AG09309 (cell line): Measurements from ENCODE around the gene L2HGDH.

Experiments used
- DNase-seq: peaks from one replicate; pipeline ENCODE4 v3.0.0-alpha.2; 2010; ENCODE audit warnings: low read depth
- H3K4me3 ChIP-seq: 2 replicates; pipeline ENCODE4 v1.5.1; 2011; ENCODE audit warnings: mild to moderate bottlenecking, low read depth, low read length, moderate library complexity; ENCODE audit not compliant: control insufficient read depth
- TF ChIP-seq, protein P1 (sequence below): IDR thresholded peaks from 2 replicates; pipeline ENCODE4 v1.5.1; 2011; ENCODE audit warnings: mild to moderate bottlenecking, low read depth, low read length, inconsistent platforms; ENCODE audit not compliant: insufficient read depth, control insufficient read depth; ENCODE audit errors: missing control alignments

The L2HGDH gene

DNA sequence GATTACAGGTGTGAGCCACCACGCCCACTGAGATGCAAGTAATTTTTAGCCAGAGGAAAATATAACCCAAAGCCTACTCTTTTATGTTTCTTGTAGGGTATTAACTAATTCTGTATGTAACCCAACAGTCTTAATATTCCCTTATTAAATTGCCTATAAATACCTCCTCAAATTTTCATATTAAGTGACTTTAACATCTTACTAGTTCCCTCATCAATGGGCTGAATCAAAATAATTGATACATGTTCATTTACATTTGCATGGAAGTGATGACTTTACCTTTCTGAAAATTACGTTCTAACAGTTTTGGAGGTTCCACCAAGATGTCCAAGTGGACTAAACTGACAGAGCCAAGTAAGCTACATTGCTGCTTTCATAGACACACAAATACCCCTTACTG lies 83.7 kb downstream of the L2HGDH start:
- no peak for DNase-seq
- TF ChIP-seq, protein P1, sequence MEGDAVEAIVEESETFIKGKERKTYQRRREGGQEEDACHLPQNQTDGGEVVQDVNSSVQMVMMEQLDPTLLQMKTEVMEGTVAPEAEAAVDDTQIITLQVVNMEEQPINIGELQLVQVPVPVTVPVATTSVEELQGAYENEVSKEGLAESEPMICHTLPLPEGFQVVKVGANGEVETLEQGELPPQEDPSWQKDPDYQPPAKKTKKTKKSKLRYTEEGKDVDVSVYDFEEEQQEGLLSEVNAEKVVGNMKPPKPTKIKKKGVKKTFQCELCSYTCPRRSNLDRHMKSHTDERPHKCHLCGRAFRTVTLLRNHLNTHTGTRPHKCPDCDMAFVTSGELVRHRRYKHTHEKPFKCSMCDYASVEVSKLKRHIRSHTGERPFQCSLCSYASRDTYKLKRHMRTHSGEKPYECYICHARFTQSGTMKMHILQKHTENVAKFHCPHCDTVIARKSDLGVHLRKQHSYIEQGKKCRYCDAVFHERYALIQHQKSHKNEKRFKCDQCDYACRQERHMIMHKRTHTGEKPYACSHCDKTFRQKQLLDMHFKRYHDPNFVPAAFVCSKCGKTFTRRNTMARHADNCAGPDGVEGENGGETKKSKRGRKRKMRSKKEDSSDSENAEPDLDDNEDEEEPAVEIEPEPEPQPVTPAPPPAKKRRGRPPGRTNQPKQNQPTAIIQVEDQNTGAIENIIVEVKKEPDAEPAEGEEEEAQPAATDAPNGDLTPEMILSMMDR = no peak
- H3K4me3 ChIP-seq = no peak overlapping the region

DNA sequence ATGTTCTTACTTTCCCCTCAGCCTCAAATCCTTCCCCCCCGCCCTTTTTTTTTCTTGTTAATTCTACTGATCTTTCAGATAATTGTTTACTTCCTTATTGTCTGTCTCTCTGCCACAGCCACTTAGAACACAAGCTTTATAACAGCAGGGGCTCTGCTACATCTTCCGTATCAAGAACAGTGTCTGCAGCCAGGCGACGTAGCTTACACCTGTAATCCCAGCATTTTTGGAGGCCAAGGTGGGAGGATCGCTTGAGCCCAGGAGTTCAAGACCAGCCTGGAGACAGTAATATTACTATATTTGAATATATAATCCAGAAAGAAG lies 86.1 kb downstream of the L2HGDH start:
- no peak for DNase-seq
- H3K4me3 ChIP-seq = no peak overlapping the region
- TF ChIP-seq, protein P1 = no peak

GRCh38 chr14:50225067-50225973 lies 86.7 kb downstream of the L2HGDH start:
- TF ChIP-seq, protein P1 = no peak
- DNase-seq = peak; percentile 42
- H3K4me3 ChIP-seq = no peak overlapping the region

GRCh38 chr14:50222055-50222613 lies 89.9 kb downstream of the L2HGDH start:
- TF ChIP-seq, protein P1 = no peak
- no peak for DNase-seq
- H3K4me3 ChIP-seq = no peak overlapping the region

- TF ChIP-seq, protein P1 = no peak
- DNase-seq = no peak
- H3K4me3 ChIP-seq = no peak overlapping the region
Measured at GRCh38 chr14:50218501-50218900, 93.5 kb downstream of the L2HGDH start.

DNA sequence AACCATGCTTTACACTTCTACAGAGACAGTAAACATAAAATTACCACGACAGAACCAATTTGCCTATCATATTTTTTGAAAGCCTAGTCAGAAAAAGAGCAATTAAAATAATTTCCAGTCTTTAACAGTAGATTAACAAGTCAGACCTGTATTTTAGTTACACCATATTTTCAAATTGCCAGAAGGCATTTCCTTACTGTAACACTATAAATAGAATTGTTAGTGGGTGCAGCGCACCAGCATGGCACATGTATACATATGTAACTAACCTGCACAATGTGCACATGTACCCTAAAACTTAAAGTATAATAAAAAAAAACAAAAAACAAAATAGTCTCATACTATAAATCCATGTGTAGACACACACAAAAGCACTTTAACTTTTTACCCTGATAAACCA lies 96.6 kb downstream of the L2HGDH start:
- TF ChIP-seq, protein P1 = no peak
- no peak overlapping the region for H3K4me3 ChIP-seq
- no peak for DNase-seq
